ENCODE measurements around the gene BMS1.

GRCh38 chr10:42874713-42875387 is 92.3 kb downstream of the BMS1 start:
- TF ChIP-seq CTCF (IDR thresholded peaks at IDR 0.05; ENCODE audit: control extremely low read depth in 1 of 3, insufficient read depth in 1 of 3, low read depth in 1 of 3, low read length in 3 of 3) (no peak), MAX (IDR thresholded peaks at IDR 0.05) (no peak), USF2 (IDR thresholded peaks at IDR 0.05; ENCODE audit: low read length) (no peak), SRF (IDR thresholded peaks at IDR 0.05; ENCODE audit: low read depth, low read length) (no peak), POLR2AphosphoS5 (IDR thresholded peaks at IDR 0.05; ENCODE audit: low read depth, low read length) (no peak), ASH2L (IDR thresholded peaks at IDR 0.05; ENCODE audit: low read length) (no peak), EP300 (IDR thresholded peaks at IDR 0.05; ENCODE audit: borderline replicate concordance in 1 of 2, low read depth in 2 of 2, low read length in 2 of 2) (no peak), SP1 (IDR thresholded peaks at IDR 0.05; ENCODE audit: low read depth, low read length) (no peak), BCL11A (IDR thresholded peaks at IDR 0.05; ENCODE audit: low read depth in 2 of 2, low read length in 2 of 2) (no peak), GTF2F1 (IDR thresholded peaks at IDR 0.05; ENCODE audit: borderline replicate concordance, low read depth, low read length) (no peak), TAF1 (IDR thresholded peaks at IDR 0.05; ENCODE audit: low read depth, low read length) (no peak), PHF8 (conservative IDR thresholded peaks at IDR 0.05; ENCODE audit: low read depth, low read length) (no peak), POLR2A (IDR thresholded peaks at IDR 0.05; ENCODE audit: control extremely low read depth in 1 of 2, low read depth in 2 of 2, low read length in 2 of 2) (no peak), CREB1 (IDR thresholded peaks at IDR 0.05) (no peak)
